Measurements from ENCODE around the gene SCYGR7.
A peak's percentile ranks its signal among the peaks of the same experiment; 100 is the strongest.

Gene SCYGR7

GRCh38 chr2:227759411-227760118, 31.4 kb downstream of the SCYGR7 start:
- peak; percentile 95 for DNase-seq

DNA sequence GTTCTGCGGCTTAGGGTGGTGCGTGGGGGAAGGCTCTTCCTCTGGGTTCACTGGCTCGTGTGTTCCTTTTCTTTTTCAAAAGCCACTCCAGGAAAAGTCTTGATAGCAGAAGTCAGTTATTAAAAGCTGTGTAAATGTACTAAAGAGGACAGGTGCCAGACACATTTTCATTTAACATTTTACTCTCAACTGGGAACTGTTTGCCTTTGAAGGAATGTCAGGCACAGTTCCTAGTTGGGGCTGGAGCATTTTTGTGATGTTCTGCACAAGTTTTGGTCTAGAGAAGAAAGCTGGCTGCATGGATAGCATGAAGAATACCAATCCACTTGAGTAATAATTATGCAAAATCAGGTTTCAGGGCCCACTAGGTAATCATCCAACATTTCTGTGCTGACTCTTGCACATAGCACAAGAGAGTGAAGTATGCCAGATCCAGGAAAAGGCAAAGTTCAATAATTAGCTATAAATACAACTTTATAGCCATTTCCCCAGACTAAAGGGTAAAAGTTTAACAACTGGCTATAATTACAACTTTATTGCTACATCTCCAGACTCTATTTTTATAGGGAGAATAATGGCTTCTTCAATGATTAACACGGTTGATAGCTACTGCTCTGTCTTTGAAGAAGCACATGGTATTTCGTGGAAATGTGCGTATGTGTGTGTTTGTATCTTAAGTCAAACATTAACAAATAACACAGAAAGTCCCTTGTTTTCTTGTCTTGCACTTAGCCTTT, 33.8 kb downstream of the SCYGR7 start:
- DNase-seq = no peak

DNA sequence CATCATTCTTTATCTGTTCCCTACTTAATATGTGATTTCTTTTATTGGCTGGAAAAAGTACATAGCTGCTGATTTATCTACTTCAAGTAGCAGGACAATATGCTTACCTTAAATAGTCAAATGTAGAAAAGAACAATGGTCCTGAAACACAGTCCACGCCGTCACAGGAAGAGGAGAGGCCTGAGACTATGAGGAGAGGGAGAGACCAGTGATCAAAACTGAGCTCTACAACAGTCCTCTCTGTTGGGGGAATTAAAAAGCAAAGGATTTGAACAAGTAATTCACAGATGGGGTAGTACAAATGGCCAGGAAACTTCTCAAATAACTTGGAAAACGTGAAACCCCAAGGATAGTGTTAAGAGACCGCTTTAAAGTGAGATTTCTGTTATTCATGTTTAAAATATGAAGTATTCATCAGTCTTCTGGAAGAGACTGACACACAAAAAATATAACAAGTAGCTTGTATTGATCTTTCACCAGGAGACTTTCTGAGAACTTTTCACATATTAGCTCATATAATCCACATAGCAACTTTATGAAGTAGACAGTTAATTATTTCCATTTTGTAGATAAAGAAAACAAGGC, 37.7 kb downstream of the SCYGR7 start:
- DNase-seq = no peak

DNA sequence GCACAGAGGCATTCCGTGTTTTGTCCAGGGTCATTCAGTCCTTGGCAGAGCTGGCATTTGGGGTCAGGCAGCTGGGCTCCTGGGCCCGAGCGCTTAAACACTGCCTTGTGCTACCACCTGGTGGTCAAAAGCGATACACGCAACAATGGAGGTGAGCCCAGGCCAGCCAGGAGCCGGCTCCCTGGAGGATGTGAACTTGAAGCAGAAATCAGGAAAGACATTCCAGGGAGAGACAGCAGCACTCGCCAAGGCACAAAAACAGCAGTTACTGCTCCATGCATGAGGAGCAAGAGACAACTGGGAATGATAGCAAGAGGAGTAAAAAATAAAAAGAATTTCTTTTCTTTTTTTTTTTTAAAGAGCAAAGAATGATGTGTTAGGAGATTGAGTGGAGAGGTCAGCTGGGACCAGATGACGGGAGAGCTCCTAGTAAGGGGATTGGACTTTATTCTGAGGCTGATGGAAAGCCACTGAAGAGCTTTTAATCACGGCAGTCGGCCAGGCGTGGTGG, 38.3 kb downstream of the SCYGR7 start:
- DNase-seq = peak; percentile 92

GRCh38 chr2:227767830-227768229, 39.7 kb downstream of the SCYGR7 start:
- no peak for DNase-seq

GRCh38 chr2:227772197-227772661, 44.1 kb downstream of the SCYGR7 start:
- DNase-seq = no peak

- no peak for DNase-seq
Measured at GRCh38 chr2:227772932-227773331, 44.8 kb downstream of the SCYGR7 start.

GRCh38 chr2:227774011-227774624, 46.0 kb downstream of the SCYGR7 start:
- DNase-seq = peak; percentile 76

DNA sequence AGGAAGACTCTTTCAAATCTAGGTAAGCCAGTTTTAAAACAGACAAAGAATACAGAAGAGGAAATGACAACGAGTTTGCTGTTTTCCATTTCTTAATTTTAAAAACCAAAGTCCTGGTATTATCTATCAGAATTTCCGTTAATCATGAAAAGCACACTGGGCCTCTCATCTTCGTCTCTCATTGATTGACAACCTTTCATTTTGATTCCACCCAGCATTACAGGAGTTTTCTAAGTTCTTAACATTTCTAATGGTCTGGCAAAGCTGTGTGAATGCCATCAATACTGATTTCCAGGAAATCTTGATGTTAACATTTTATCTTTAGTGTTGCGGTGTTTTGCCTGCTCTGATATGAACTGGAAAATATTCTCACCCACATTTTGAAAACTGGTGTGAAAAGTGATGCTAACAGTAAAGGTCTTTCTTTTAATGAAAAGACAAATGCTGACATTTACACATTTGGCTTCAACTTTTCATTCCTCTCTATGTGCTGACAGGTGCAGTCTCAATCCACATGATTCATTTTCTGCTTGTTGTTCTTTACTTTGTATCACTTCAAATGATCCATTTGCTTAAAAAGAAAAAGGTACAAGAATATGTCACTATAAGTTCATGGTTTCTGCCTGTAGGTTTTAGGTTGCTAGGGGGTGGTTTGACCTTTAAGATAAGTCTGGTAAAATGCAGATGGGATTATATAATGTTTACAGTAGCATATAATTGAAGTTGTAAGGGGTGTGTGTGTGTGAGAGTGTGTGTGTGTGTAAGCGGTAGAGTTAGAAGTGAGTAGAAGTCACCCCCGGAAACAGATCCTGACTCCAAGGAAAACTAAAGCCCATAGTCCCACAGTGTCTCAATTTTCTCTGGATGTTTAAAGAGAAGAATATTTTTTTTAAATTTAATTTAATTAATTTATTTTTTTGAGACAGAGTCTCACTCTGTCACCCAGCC, 47.0 kb downstream of the SCYGR7 start:
- DNase-seq = no peak
